ENCODE measurements around the gene CASKIN1.
A peak's percentile ranks its signal among the peaks of the same experiment; 100 is the strongest.
"Not testable (repeated sequence)": the region's sequence is repeated elsewhere in the genome, so short reads cannot be mapped to it uniquely, and the experiment has no call there.

CASKIN1 gene

GRCh38 chr16:2210386-2211365 lies 14.3 kb upstream of the CASKIN1 start, which contains the start of gene BRICD5:
Gene BRICD5 (minus strand): TSS chr16:2210863. CDS start chr16:2210833, 30 bp downstream.
- DNase-seq (ENCODE audit: low spot score) = no peak

- no peak for DNase-seq (ENCODE audit: low spot score)
These were observed 13.6 kb upstream of the CASKIN1 start for GRCh38 chr16:2210009-2210332.

- no peak for DNase-seq (ENCODE audit: low spot score)
These were observed 13.0 kb upstream of the CASKIN1 start for GRCh38 chr16:2209258-2210008.

DNA sequence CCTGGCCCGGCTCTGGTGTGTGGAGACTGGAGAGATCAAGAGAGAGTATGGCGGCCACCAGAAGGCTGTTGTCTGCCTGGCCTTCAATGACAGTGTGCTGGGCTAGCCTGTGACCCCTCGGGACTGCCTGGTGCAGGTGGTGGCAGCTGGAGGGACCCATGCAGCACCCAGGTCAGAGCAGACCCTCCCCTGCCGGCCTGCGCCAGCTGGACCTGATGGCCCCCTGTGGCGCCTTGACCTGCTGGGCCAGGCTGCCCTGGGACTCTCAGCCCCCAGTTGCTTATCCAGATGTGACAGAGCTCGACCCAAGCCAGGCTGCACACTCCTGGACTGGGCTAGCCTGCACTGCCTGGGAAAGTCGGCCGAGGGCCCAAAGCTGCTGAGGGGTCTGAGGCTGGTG lies 12.4 kb upstream of the CASKIN1 start:
- no peak for DNase-seq (ENCODE audit: low spot score)

DNA sequence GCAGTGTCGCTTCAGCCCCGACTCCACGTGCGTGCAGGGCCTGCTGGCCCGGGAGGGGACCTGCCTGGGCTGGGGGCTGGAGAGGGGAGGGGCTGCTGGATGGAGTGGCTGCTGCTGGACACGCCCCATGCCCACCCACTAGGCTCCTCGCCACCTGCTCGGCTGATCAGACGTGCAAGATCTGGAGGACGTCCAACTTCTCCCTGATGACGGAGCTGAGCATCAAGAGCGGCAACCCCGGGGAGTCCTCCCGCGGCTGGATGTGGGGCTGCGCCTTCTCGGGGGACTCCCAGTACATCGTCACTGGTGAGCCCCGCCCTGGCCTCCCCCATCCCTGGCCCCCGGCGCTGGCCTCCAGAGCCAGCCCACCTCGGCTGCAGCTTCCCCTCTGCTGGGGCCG lies 11.9 kb upstream of the CASKIN1 start:
- no peak for DNase-seq (ENCODE audit: low spot score)

DNA sequence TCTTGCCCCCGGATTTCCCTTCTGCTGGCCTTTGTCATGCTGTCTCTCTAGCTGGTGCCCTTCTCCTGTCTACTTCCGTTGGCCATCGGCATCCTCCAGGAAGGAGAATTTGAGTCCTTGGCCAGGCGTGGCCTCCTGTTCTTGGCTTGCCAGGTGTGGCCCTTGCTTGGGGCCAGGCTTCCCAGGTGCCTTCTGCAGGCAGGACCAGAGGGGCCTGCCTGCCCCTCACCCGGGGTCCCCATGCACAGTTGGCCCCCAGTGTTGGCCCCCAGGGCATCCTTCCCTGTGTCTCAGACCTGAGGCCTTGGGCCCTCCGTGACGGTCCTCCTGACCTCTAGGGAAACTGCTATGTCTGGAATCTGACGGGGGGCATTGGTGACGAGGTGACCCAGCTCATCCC lies 11.5 kb upstream of the CASKIN1 start:
- DNase-seq (ENCODE audit: low spot score) = no peak

DNA sequence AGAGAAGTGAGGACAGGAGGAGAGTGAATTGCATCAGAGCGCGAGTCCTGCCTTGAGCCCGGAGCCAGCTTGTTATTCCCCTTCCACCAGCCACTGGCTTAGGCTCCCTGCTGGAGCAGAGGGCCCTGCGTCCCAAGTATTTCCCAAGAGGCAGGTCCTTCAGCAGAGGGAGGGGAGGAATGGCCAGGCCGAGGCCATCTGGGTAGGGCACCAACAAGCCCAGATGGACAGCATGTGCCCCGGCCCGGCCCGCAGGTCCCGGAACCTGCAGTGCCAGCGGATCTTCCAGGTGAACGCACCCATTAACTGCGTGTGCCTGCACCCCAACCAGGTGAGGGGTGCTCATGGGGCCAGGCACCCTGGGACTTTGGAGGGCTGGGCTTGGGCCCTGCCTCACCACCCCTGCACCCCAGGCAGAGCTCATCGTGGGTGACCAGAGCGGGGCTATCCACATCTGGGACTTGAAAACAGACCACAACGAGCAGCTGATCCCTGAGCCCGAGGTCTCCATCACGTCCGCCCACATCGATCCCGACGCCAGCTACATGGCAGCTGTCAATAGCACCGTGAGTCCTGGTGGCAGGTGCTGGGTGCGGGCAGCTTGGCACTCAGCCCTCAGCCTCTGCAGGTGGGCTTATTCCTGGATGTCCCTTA lies 10.5 kb upstream of the CASKIN1 start:
- DNase-seq (ENCODE audit: low spot score) = no peak

GRCh38 chr16:2206420-2206779 lies 10.0 kb upstream of the CASKIN1 start:
- DNase-seq (ENCODE audit: low spot score) = no peak

DNA sequence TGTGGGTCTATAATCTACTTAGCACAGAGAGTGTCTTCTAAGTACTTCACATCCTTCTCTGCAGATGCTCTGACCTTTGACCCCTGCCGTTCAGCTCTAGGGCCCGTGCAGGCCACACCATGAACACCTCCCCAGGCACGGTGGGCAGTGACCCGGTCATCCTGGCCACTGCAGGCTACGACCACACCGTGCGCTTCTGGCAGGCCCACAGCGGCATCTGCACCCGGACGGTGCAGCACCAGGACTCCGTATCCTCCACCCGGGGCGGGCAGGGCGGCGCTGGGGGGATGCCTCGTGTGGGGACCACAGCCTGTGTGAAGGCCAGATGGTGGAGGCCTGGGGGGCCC lies 9.5 kb upstream of the CASKIN1 start:
- no peak for DNase-seq (ENCODE audit: low spot score)

- peak; percentile 97 for DNase-seq (ENCODE audit: low spot score)
These were observed 8.9 kb upstream of the CASKIN1 start, which contains the start of gene MLST8 for GRCh38 chr16:2205104-2205966. Gene MLST8 (plus strand): TSS chr16:2205454. CDS start chr16:2206086, 632 bp downstream.

- DNase-seq (ENCODE audit: low spot score) = no peak
These were observed 8.2 kb upstream of the CASKIN1 start for GRCh38 chr16:2204416-2205103.

- not testable (repeated sequence) for DNase-seq (ENCODE audit: low spot score)
These were observed 6.8 kb upstream of the CASKIN1 start for GRCh38 chr16:2203119-2203688.

- no peak for DNase-seq (ENCODE audit: low spot score)
These were observed 3.9 kb upstream of the CASKIN1 start for GRCh38 chr16:2200313-2200712.

- DNase-seq (ENCODE audit: low spot score) = no peak
These were observed 3.3 kb upstream of the CASKIN1 start for GRCh38 chr16:2199621-2200139.

DNA sequence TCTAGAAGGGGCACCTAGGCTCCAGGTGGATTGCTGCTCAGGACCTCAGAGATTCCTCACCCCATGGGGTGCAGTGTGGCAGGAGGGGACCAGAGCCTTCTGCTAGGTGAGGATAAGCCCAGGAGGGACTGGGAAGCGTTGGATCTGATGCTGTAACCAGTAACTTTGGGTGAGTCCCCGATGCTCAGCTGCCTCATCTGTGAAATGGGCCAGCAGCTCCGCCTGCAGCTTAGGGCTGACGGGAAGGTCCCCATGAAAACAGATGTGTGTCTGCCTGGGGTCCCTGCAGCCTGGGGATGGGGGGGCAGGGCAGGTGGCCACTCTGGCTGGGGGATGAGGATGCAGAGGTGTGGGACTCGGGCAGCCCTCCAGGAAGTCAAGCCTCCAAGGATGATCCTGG lies 2.7 kb upstream of the CASKIN1 start:
- no peak for DNase-seq (ENCODE audit: low spot score)

GRCh38 chr16:2198283-2198682 lies 1.9 kb upstream of the CASKIN1 start:
- no peak for DNase-seq (ENCODE audit: low spot score)

- no peak for DNase-seq (ENCODE audit: low spot score)
These were observed 1.4 kb upstream of the CASKIN1 start for GRCh38 chr16:2197765-2198164.

DNA sequence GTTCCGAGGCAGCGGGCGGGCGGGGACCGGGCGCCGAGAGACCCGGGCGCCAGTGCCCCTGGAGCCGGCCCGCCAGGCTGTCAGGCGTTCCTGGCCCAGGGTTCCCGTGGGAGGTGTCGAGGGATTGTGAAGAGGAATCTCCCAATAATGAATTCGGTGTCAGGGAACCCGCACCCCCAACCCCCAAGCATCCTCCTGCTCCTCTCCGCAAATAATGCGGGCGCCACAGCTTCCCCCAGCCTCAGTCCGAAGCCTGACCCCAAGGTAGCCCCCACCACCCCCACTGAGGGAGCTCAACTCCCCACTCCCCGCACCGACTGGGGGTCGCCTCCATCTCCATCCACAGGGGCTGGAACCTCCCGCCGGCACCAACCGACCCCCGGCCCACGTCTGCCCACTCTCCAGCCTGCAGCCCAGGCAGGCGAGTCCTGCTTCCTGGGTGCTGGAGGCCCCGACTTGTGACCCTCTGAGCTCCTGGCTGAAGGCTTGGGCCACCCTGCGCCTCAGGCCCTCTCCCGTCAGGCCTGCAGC lies 641 bp upstream of the CASKIN1 start:
- no peak for DNase-seq (ENCODE audit: low spot score)

DNA sequence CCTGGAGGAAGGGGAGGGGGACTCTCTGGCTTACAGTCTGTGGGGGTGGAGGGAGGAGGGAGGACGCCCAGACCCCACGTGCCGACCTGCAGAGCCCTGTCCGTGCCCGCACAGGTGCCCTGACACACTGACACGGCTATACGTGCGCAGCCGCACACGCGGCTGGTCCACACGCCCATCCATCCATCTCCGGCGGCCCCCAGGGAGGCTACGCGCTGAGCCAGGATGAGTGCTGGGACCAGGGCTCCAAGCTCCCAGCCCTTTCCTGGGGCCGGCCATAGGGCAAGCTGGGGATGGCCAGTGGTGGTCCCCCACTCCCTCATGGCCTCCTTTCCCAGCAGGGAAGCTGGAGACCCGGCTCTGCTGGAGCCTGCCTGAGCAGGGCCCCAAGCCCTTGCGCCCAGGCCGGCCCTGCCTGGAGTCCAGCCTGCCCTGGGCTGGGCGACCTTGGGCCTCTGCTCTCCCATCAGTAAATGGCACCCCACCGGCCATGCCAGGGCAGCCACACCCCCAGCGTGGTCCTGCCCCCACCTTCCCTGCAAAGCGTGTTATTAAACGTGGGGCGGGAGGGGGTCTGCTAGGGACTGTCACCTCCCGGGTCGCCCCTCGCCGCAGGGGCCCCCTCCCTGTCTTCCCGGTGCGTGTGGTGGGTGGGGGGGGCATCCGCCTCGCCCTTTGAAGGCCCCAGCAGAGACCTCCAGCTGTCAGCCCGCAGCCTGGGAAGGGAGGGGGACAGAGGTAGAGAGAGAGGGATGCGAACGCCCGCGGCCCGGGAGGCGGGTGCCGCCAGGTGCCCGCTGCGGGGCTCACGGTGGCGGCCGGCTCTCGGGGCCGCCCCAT lies 863 bp downstream of the CASKIN1 start:
- DNase-seq (ENCODE audit: low spot score) = no peak

Measured in HuH-7 (cell line).